GM19025 (cell line): ENCODE measurements around the gene RAP1GAP2.
"Not testable (repeated sequence)": the region's sequence is repeated elsewhere in the genome, so short reads cannot be mapped to it uniquely, and the experiment has no call there.

ENCODE experiments used
- ATAC-seq: cut with Tn5 transposase; IDR thresholded peaks from one replicate; pipeline ENCODE4 v1.9.1; 2021; ENCODE audit warnings: mild to moderate bottlenecking, low read depth, moderate library complexity; ENCODE audit not compliant: unreplicated experiment

RAP1GAP2 gene

DNA sequence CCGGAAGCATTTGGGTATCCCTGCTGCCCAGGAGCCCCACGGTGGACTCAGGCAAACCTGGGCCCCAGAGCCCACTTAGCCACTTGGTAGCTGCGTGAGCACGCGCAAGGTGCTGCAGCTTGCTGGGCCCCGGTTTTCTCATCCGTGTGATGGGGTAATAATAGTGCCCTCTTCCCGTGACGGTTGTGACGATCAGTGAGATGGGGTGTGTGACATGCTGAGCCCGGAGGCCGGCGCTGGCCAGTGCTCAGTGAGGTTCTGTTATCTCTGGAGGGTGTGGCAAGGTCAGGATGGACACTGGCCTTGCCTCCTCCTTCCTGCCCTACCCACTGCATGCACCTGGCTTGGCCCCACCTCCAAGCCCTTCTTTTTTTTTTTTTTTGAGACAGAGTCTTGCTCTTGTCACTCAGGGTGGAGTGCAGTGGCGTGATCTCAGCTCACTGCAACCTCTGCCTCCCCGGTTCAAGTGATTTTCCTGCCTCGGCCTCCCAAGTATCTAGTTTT lies 82.6 kb downstream of the RAP1GAP2 start:
- no peak for ATAC-seq

- no peak for ATAC-seq
These were observed 83.8 kb downstream of the RAP1GAP2 start for GRCh38 chr17:2880050-2880449.

- ATAC-seq, result no peak
These were observed 85.1 kb downstream of the RAP1GAP2 start for GRCh38 chr17:2881295-2881694.

- no peak for ATAC-seq
These were observed 87.4 kb downstream of the RAP1GAP2 start for GRCh38 chr17:2883544-2884213.

GRCh38 chr17:2885733-2886132 lies 89.5 kb downstream of the RAP1GAP2 start:
- no peak for ATAC-seq

GRCh38 chr17:2888326-2888725 lies 92.1 kb downstream of the RAP1GAP2 start:
- ATAC-seq, result no peak

DNA sequence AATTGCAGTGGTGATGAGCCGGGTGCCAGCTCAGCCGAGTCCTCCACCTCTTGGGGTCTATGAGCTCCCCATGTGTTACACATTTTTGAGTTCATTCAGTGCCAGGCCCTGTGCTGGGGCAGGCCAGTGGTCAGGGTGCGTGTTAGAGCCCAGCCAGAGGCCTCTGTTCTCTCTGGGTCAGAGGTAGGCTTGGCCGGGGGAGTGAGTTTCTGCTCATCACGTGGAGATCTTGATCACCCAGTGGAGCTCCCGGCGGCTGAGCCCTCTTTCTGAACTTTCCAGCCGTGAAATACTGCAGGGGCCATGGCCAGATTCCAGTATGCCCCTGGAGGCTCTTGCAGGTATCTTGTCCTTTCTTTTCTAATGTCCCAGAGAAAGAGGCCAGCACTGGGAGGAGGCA lies 93.0 kb downstream of the RAP1GAP2 start:
- no peak for ATAC-seq

DNA sequence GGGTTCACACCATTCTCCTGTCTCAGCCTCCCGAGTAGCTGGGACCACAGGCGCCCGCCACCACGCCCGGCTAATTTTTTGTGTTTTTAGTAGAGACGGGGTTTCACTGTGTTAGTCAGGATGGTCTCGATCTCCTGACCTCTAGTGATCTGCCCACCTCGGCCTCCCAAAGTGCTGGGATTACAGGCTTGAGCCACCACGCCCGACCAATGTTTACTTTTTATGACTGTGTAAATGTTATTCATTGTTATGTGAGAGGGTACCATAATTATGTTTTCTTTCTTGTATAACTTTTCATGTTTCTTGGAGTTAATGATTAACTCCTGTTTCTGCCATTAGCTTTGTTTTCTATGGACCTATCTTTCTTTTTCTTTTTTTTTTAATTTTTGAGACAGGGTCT lies 94.5 kb downstream of the RAP1GAP2 start:
- ATAC-seq, result not testable (repeated sequence)

GRCh38 chr17:2892305-2892971 lies 96.2 kb downstream of the RAP1GAP2 start:
- ATAC-seq, result no peak

- no peak for ATAC-seq
These were observed 97.2 kb downstream of the RAP1GAP2 start for GRCh38 chr17:2893422-2893914.

DNA sequence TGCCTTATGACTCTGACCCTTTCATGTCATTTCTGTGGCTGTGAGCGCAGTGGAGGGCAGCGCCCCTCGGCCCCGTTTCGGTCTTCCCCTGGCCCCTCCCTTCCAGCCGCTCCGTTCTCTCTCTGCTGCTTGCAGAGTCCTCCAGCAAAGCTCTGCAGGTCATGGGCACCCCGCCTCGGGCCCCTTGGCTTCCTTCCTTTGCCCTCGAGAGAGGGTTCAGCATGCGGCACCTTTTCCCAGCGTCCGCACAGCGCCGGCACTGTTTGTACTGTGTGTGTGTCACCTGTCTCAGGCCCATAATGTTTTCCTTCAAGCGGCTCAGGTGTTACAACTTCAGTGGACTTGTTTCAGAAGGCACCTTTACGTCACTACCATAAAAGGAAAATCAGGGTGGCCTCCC lies 98.5 kb downstream of the RAP1GAP2 start:
- no peak for ATAC-seq

- no peak for ATAC-seq
These were observed 101.4 kb downstream of the RAP1GAP2 start for GRCh38 chr17:2897605-2898004.

GRCh38 chr17:2898255-2898926 lies 102.2 kb downstream of the RAP1GAP2 start:
- no peak for ATAC-seq

GRCh38 chr17:2899906-2900305 lies 103.7 kb downstream of the RAP1GAP2 start:
- ATAC-seq, result no peak

DNA sequence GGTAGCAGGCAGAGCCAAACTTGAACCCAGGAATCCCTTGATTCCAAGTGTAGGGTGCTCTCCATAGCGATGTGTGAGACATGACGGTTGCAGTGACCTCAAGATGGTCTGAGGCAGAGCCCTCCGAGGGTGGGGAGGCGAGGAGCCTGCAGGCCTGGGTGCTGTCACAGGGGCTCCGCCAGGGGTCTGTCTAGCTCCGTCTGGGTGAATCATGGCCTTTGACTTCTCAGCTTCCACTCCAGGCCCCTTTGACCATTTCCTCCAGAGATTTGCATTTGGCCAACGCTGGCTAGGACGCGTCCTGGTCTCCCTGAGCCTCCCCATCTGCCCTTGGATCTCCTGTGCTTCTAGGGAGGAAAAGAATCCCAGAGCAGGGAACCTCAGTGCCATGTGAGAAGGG lies 104.6 kb downstream of the RAP1GAP2 start:
- ATAC-seq, result no peak

- no peak for ATAC-seq
These were observed 105.3 kb downstream of the RAP1GAP2 start for GRCh38 chr17:2901582-2901981.

DNA sequence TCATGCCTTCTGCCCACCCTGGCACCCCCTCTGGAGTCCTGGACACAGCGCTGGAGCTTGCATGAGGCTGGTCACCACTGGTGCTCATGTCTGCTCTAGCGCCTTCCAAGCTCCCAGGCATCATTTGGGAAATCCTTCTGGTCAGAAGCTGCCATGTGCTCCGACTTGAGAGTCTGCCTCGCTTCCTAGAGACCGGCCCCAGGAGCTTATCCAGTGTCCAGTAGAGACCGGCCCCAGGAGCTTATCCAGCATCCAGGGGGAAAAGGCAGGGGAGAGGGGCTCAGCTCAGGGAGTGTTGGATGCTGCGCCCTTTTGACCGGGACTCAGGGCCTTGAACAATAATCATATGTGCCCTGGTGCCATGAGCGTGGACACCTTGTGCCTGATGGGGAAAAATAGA lies 106.3 kb downstream of the RAP1GAP2 start:
- no peak for ATAC-seq

GRCh38 chr17:2903193-2903974 lies 107.1 kb downstream of the RAP1GAP2 start:
- no peak for ATAC-seq

- ATAC-seq, result no peak
These were observed 107.9 kb downstream of the RAP1GAP2 start for GRCh38 chr17:2904135-2904534.

DNA sequence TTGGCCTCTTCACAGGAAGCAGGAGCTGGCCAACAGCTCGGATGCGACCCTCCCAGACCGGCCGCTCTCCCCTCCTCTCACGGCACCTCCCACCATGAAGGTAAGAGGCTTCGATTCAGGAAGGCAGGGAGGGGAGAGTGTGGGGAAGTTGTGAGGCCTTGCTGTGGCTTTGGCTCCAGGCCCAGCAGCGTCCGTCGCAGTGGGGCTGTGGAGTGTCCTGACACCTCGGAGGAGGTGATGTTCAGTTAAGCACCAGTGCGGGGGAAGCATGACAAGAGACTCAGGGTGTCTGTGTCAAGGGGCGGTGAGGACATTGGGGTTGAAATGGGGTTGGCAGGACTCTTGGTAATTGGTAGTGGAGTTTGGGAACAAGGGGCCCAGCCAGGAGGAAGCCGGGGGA lies 109.0 kb downstream of the RAP1GAP2 start:
- no peak for ATAC-seq
